ENCODE measurements around the gene ZFYVE1.

- TF ChIP-seq EZH2phosphoT487 (IDR thresholded peaks at IDR 0.05) (no peak), CTCF (IDR thresholded peaks at IDR 0.05) (no peak)
Observed at GRCh38 chr14:72925171-72925759, 101.6 kb downstream of the ZFYVE1 start.
